22Rv1 (cell line): ENCODE measurements around the gene ST7L.

Experiments used
- ZFX ChIP-seq: fragments of 450-650 bp; IDR thresholded peaks from 2 replicates; pipeline ENCODE4 v1.6.1; 2017; ENCODE audit warnings: antibody characterized with exemption, borderline replicate concordance
- TF ChIP-seq, protein P1 (sequence below): fragments of 450-650 bp; IDR thresholded peaks from 2 replicates; pipeline ENCODE4 v1.5.1; 2017; ENCODE audit warnings: mild to moderate bottlenecking

GRCh38 chr1:112527266-112528010 is 91.5 kb downstream of the ST7L start:
- TF ChIP-seq, protein P1, sequence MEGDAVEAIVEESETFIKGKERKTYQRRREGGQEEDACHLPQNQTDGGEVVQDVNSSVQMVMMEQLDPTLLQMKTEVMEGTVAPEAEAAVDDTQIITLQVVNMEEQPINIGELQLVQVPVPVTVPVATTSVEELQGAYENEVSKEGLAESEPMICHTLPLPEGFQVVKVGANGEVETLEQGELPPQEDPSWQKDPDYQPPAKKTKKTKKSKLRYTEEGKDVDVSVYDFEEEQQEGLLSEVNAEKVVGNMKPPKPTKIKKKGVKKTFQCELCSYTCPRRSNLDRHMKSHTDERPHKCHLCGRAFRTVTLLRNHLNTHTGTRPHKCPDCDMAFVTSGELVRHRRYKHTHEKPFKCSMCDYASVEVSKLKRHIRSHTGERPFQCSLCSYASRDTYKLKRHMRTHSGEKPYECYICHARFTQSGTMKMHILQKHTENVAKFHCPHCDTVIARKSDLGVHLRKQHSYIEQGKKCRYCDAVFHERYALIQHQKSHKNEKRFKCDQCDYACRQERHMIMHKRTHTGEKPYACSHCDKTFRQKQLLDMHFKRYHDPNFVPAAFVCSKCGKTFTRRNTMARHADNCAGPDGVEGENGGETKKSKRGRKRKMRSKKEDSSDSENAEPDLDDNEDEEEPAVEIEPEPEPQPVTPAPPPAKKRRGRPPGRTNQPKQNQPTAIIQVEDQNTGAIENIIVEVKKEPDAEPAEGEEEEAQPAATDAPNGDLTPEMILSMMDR = no peak
- no peak for TF ChIP-seq ZFX
